ENCODE measurements around the gene CISD2. TPM values are rescaled to one million over a fixed set of nuclear protein-coding genes. Genes with fewer than 3 reads are reported as not detected.

The CISD2 gene
- total RNA-seq, 4 donors from 2014 or later, result 5.5 to 12.0 (median 11.3) TPM

- 0% methylated on average over 4 of the region's 4 CpGs for WGBS, 2 donors
- no peak for DNase-seq (ENCODE audit: low spot score in 2 of 2)
- TF ChIP-seq POLR2A (IDR thresholded peaks at IDR 0.05) (no peak), CTCF (IDR thresholded peaks at IDR 0.05) (no peak)
- H3K4me3 ChIP-seq (ENCODE audit: low read depth, poor library complexity, severe bottlenecking), result peak overlapping the region; percentile 26
- intact Hi-C loops (cut with DNase I; ENCODE audit: low total_unique reads), result loop anchor here (2.0 to 5.0 kb wide), 2 partner anchors 40 to 326 kb away; partner anchors contain the start of genes CISD2 and NFKB1
Measured at GRCh38 chr4:102828497-102828808, 40.3 kb upstream of the CISD2 start.

GRCh38 chr4:102829803-102830202, 39.0 kb upstream of the CISD2 start:
- intact Hi-C loops (cut with DNase I; ENCODE audit: low total_unique reads), result loop anchor here (2.0 to 5.0 kb wide), 2 partner anchors 39 to 328 kb away; partner anchors contain the start of genes CISD2 and NFKB1
- 96 to 98% methylated on average over 7 of the region's 7 CpGs for WGBS, 2 donors
- TF ChIP-seq CTCF (IDR thresholded peaks at IDR 0.05) (no peak), POLR2A (IDR thresholded peaks at IDR 0.05) (no peak)
- H3K4me3 ChIP-seq (ENCODE audit: low read depth, poor library complexity, severe bottlenecking), result no peak overlapping the region
- no peak for DNase-seq (ENCODE audit: low spot score in 2 of 2)

GRCh38 chr4:102832105-102832504, 36.7 kb upstream of the CISD2 start:
- DNase-seq (ENCODE audit: low spot score in 2 of 2), result no peak
- WGBS, 2 donors, result 82 to 90% methylated on average over 4 of the region's 4 CpGs
- intact Hi-C loops (cut with DNase I; ENCODE audit: low total_unique reads), result no loop called here
- H3K4me3 ChIP-seq (ENCODE audit: low read depth, poor library complexity, severe bottlenecking), result no peak overlapping the region
- no peak for TF ChIP-seq POLR2A (IDR thresholded peaks at IDR 0.05)
- no peak for TF ChIP-seq CTCF (IDR thresholded peaks at IDR 0.05)

GRCh38 chr4:102832667-102833066, 36.1 kb upstream of the CISD2 start:
- no peak for DNase-seq (ENCODE audit: low spot score in 2 of 2)
- no peak for TF ChIP-seq CTCF (IDR thresholded peaks at IDR 0.05)
- TF ChIP-seq POLR2A (IDR thresholded peaks at IDR 0.05), result no peak
- WGBS, 2 donors, result 92% methylated on average over 1 of the region's 1 CpG
- H3K4me3 ChIP-seq (ENCODE audit: low read depth, poor library complexity, severe bottlenecking), result no peak overlapping the region
- intact Hi-C loops (cut with DNase I; ENCODE audit: low total_unique reads), result no loop called here

GRCh38 chr4:102836596-102836995, 32.2 kb upstream of the CISD2 start:
- intact Hi-C loops (cut with DNase I; ENCODE audit: low total_unique reads), result no loop called here
- WGBS, 2 donors, result 93 to 98% methylated on average over 1 of the region's 1 CpG
- TF ChIP-seq POLR2A (IDR thresholded peaks at IDR 0.05) (no peak), CTCF (IDR thresholded peaks at IDR 0.05) (no peak)
- DNase-seq (ENCODE audit: low spot score in 2 of 2), result no peak
- H3K4me3 ChIP-seq (ENCODE audit: low read depth, poor library complexity, severe bottlenecking), result no peak overlapping the region

GRCh38 chr4:102842367-102842766, 26.4 kb upstream of the CISD2 start:
- intact Hi-C loops (cut with DNase I; ENCODE audit: low total_unique reads), result no loop called here
- no peak overlapping the region for H3K4me3 ChIP-seq (ENCODE audit: low read depth, poor library complexity, severe bottlenecking)
- DNase-seq (ENCODE audit: low spot score in 2 of 2), result no peak
- 84 to 88% methylated on average over 3 of the region's 3 CpGs for WGBS, 2 donors
- TF ChIP-seq POLR2A (IDR thresholded peaks at IDR 0.05), result no peak
- TF ChIP-seq CTCF (IDR thresholded peaks at IDR 0.05), result no peak

All from lower leg skin (tissue), 4 donors.